K562 (cell line): ENCODE data around the gene ZNF609. TPM values are rescaled to one million over a fixed set of nuclear protein-coding genes. Genes with fewer than 3 reads are reported as not detected.

Experiments
- DEAF1 ChIP-seq: fragments of 450-650 bp; formaldehyde crosslinking; IDR thresholded peaks from 2 replicates; pipeline ENCODE4 v1.4.0; 2020; ENCODE audit warnings: mild to moderate bottlenecking, moderate library complexity
- ELF2 ChIP-seq: fragments of 250-450 bp; sonication (Bioruptor Pico); IDR thresholded peaks from 2 replicates; pipeline ENCODE4 v1.5.0; 2021; ENCODE audit warnings: mild to moderate bottlenecking
- ETV1 ChIP-seq: fragments of 450-650 bp; conservative IDR thresholded peaks from 2 replicates; pipeline ENCODE4 v1.6.1; 2016; ENCODE audit warnings: missing genetic modification characterization, control low read depth, low read depth, missing compliant biosample characterization
- FOXP1 ChIP-seq: sonication (generic); formaldehyde crosslinking; IDR thresholded peaks from 2 replicates; pipeline ENCODE4 v1.8.0; 2022; ENCODE audit warnings: mild to moderate bottlenecking, missing genetic modification reagents
- HDGF ChIP-seq: fragments of 450-650 bp; IDR thresholded peaks from 2 replicates; pipeline ENCODE4 v1.6.1; 2016
- KDM4B ChIP-seq, 2 experiments: fragments of 450-650 bp in 1 of 2; sonication (generic) in 1 of 2; IDR thresholded peaks; 2 replicates each; pipeline ENCODE4 v1.6.1; 2016 to 2017; ENCODE audit warnings: borderline replicate concordance in 2 of 2, antibody characterized with exemption in 1 of 2, low read depth in 1 of 2, mild to moderate bottlenecking in 1 of 2
- KLF10 ChIP-seq: fragments of 250-450 bp; sonication (Bioruptor Pico); IDR thresholded peaks from 2 replicates; pipeline ENCODE4 v1.6.1; 2021; ENCODE audit warnings: matching md5 sums
- MYNN ChIP-seq, 2 experiments: sonication (generic); formaldehyde crosslinking in 1 of 2; IDR thresholded peaks; 2 replicates each; pipeline versions ENCODE4 v1.5.0 to v1.6.1; 2016 to 2020; ENCODE audit warnings: antibody characterized with exemption in 1 of 2, missing genetic modification reagents in 1 of 2
- NFE2 ChIP-seq: IDR thresholded peaks from 2 replicates; pipeline ENCODE4 v1.6.1; 2014; ENCODE audit warnings: antibody characterized with exemption, low read depth
- PCBP1 ChIP-seq: fragments of 200-400 bp; formaldehyde crosslinking; IDR thresholded peaks from 2 replicates; pipeline ENCODE4 v1.6.1; 2018; ENCODE audit warnings: mild to moderate bottlenecking, low read depth, low read length; ENCODE audit not compliant: poor library complexity, severe bottlenecking
- PTRF ChIP-seq: fragments of 450-650 bp; IDR thresholded peaks from 2 replicates; pipeline ENCODE4 v1.6.1; 2016; ENCODE audit warnings: mild to moderate bottlenecking, missing genetic modification characterization, missing compliant biosample characterization
- SREBF2 ChIP-seq: sonication (generic); formaldehyde crosslinking; IDR thresholded peaks from 2 replicates; pipeline ENCODE4 v1.4.0; 2020; ENCODE audit warnings: mild to moderate bottlenecking, missing genetic modification reagents
- TEAD1 ChIP-seq, 2 experiments: fragments of 450-650 bp in 1 of 2; sonication (generic) in 1 of 2; formaldehyde crosslinking; IDR thresholded peaks; 2 replicates each; pipeline versions ENCODE4 v1.4.0 to v1.8.0; 2020 to 2022; ENCODE audit warnings: mild to moderate bottlenecking in 2 of 2, missing genetic modification reagents in 1 of 2
- USF1 ChIP-seq: sonication (generic); formaldehyde crosslinking; IDR thresholded peaks from 2 replicates; pipeline ENCODE4 v1.9.0; 2022; ENCODE audit warnings: mild to moderate bottlenecking, missing genetic modification reagents
- XRCC5 ChIP-seq: fragments of 200-400 bp; formaldehyde crosslinking; IDR thresholded peaks from 2 replicates; pipeline ENCODE4 v1.6.1; 2017; ENCODE audit warnings: low read depth, mild to moderate bottlenecking, low read length
- YY1 ChIP-seq, 3 experiments: IDR thresholded peaks; 2 replicates each; pipeline ENCODE4 v1.6.1; 2011; ENCODE audit warnings: low read length in 2 of 3, mild to moderate bottlenecking in 2 of 3, moderate library complexity in 2 of 3, borderline replicate concordance in 1 of 3, control low read depth in 1 of 3, low read depth in 1 of 3; ENCODE audit not compliant: insufficient read depth in 3 of 3, insufficient replicate concordance in 2 of 3, control insufficient read depth in 1 of 3, insufficient read length in 1 of 3; ENCODE audit errors: extremely low read depth in 1 of 3
- ZBTB7A ChIP-seq: IDR thresholded peaks from 2 replicates; pipeline ENCODE4 v1.6.1; 2011; ENCODE audit warnings: low read depth, mild to moderate bottlenecking, low read length, moderate library complexity, borderline replicate concordance; ENCODE audit not compliant: control insufficient read depth
- ZNF197 ChIP-seq: fragments of 200-800 bp; sonication (Bioruptor generic); IDR thresholded peaks from 2 replicates; pipeline ENCODE4 v1.6.1; 2016; ENCODE audit warnings: low read depth, missing genetic modification characterization, missing compliant biosample characterization
- ZNF282 ChIP-seq: sonication (generic); formaldehyde crosslinking; IDR thresholded peaks from 2 replicates; pipeline ENCODE4 v1.8.1; 2023; ENCODE audit warnings: missing genetic modification reagents
- ZNF3 ChIP-seq: fragments of 250-450 bp; sonication (Bioruptor Pico); IDR thresholded peaks from 2 replicates; pipeline ENCODE4 v1.5.0; 2021; ENCODE audit warnings: mild to moderate bottlenecking, moderate library complexity
- ZNF354B ChIP-seq: fragments of 250-450 bp; sonication (Bioruptor Pico); IDR thresholded peaks from 2 replicates; pipeline ENCODE4 v1.4.0; 2020
- ZNF395 ChIP-seq: fragments of 200-800 bp; sonication (Bioruptor generic); IDR thresholded peaks from 2 replicates; pipeline ENCODE4 v1.6.1; 2017; ENCODE audit warnings: missing genetic modification characterization, missing compliant biosample characterization
- polyA plus RNA-seq, 8 experiments: library from polyadenylated mRNA; depleted of rRNA in 4 of 8; stranded (reverse) in 5 of 8; unstranded in 3 of 8; fragments of >200 nt; fragmentation: Nextera tagmentation in 2 of 8; fragmentation: Illumina TruSeq in 1 of 8; extraction: Ambion mirVana in 2 of 8; extraction: Trizol in 1 of 8; gene quantifications; 2 replicates each; pipeline versions ENCODE4 v1.2.1 to v1.2.3, GENCODE V29; 2011 to 2014; ENCODE audit warnings: inconsistent platforms in 1 of 8, missing spikeins in 1 of 8
- total RNA-seq, 7 experiments: library from RNA; depleted of rRNA in 6 of 7; stranded (reverse); fragments of >200 nt in 6 of 7; fragmentation: Illumina TruSeq in 2 of 7; extraction: Trizol in 2 of 7; gene quantifications; 2 replicates each; pipeline versions ENCODE4 v1.2.1 to v1.2.3, GENCODE V29; 2011 to 2021; ENCODE audit warnings: low replicate concordance in 1 of 7

Gene ZNF609
- total and polyA plus RNA-seq, 9 of the 15 experiments (the other 6 are each of a cell fraction or from before 2014, with no cell fraction given) = 3.0 to 38.7 (median 17.8) TPM

GRCh38 chr15:64460206-64460723 is at the start of gene ZNF609 (continued):
- TF ChIP-seq ZNF282 (CRISPR knock-in tag) (0 out of 2 replicates have a peak, but pooled peaks have one; percentile 63), PCBP1 (peak; percentile 71), XRCC5 (peak; percentile 100), ZNF197 (CRISPR knock-in tag) (no peak), DEAF1 (CRISPR knock-in tag) (no peak), ZNF395 (CRISPR knock-in tag) (peak; percentile 62; the same call in 1 of the 2 replicates), USF1 (no peak), HDGF (no peak), FOXP1 (no peak), ZNF354B (no peak), KDM4B (IDR thresholded peaks at IDR 0.05; ENCODE audit: borderline replicate concordance in 2 of 2, low read depth in 1 of 2) (peak in 1 of 2 experiments; percentile 61; a peak in 1 of 4 replicates), ETV1 (peak; percentile 75), ELF2 (CRISPR knock-in tag) (peak; percentile 41; the same call in 1 of the 2 replicates), KLF10 (CRISPR knock-in tag) (no peak), MYNN (IDR thresholded peaks at IDR 0.05) (peak; percentile 49; the same call in 1 of the 2 replicates), MYNN (CRISPR knock-in tag; IDR thresholded peaks at IDR 0.05) (no peak), NFE2 (0 out of 2 replicates have a peak, but pooled peaks have one; percentile 20), SREBF2 (CRISPR knock-in tag) (no peak), ZBTB7A (peak; percentile 69), ZNF3 (no peak), TEAD1 (CRISPR knock-in tag; IDR thresholded peaks at IDR 0.05) (peak; percentile 90 to 98), PTRF (tag) (no peak), YY1 (IDR thresholded peaks at IDR 0.05; ENCODE audit: borderline replicate concordance in 1 of 3, control insufficient read depth in 1 of 3, extremely low read depth in 1 of 3, insufficient read depth in 3 of 3, insufficient read length in 1 of 3, insufficient replicate concordance in 2 of 3, low read depth in 1 of 3, low read length in 2 of 3) (peak in 2 of 3 experiments; percentile 69 to 86)
